MM.1S (cell line): ENCODE data around the gene CST4.
"Not testable (repeated sequence)": the region's sequence is repeated elsewhere in the genome, so short reads cannot be mapped to it uniquely, and the experiment has no call there.

Source experiments
- DNase-seq: peaks from one replicate; pipeline ENCODE4 v3.0.0-alpha.2; 2015
- H2AFZ ChIP-seq: fragments of 300-600 bp; sonication (generic); 2 replicates; pipeline ENCODE4 v1.6.0; 2016; ENCODE audit warnings: antibody characterized with exemption, low read length
- H3F3A ChIP-seq: fragments of 300-600 bp; sonication (generic); 2 replicates; pipeline ENCODE4 v1.6.1; 2016; ENCODE audit warnings: mild to moderate bottlenecking, antibody characterized with exemption, low read length, moderate library complexity, mixed read lengths; ENCODE audit not compliant: insufficient read depth
- H3K27ac ChIP-seq: fragments of 300-600 bp; sonication (generic); 2 replicates; pipeline ENCODE4 v1.5.1; 2016; ENCODE audit warnings: mild to moderate bottlenecking, low read length
- H3K27me3 ChIP-seq: fragments of 300-600 bp; sonication (generic); replicated peaks from 2 replicates; pipeline ENCODE4 v1.6.0; 2016; ENCODE audit warnings: low read length; ENCODE audit not compliant: insufficient read depth
- H3K36me3 ChIP-seq: fragments of 300-600 bp; sonication (generic); replicated peaks from 2 replicates; pipeline ENCODE4 v1.6.1; 2016; ENCODE audit warnings: mild to moderate bottlenecking, low read length, mixed read lengths; ENCODE audit not compliant: insufficient read depth
- H3K4me1 ChIP-seq: fragments of 300-600 bp; sonication (generic); 2 replicates; pipeline ENCODE4 v1.6.1; 2016; ENCODE audit warnings: low read length, mixed read lengths
- H3K4me2 ChIP-seq: fragments of 300-600 bp; sonication (generic); 2 replicates; pipeline ENCODE4 v1.6.0; 2016; ENCODE audit warnings: low read depth, low read length
- H3K4me3 ChIP-seq: fragments of 300-600 bp; sonication (generic); 2 replicates; pipeline ENCODE4 v1.5.1; 2016; ENCODE audit warnings: low read length, mixed read lengths
- H3K79me2 ChIP-seq: fragments of 300-600 bp; sonication (generic); 2 replicates; pipeline ENCODE4 v1.6.1; 2016; ENCODE audit warnings: mixed run types, low read length, mixed read lengths
- H3K9ac ChIP-seq: fragments of 300-600 bp; sonication (generic); 2 replicates; pipeline ENCODE4 v1.6.1; 2016; ENCODE audit warnings: low read length, mixed read lengths
- H3K9me2 ChIP-seq: fragments of 300-600 bp; sonication (generic); replicated peaks from 2 replicates; pipeline ENCODE4 v1.6.1; 2016; ENCODE audit warnings: mild to moderate bottlenecking, low read length, mixed read lengths; ENCODE audit not compliant: insufficient read depth
- H3K9me3 ChIP-seq: fragments of 300-600 bp; sonication (generic); replicated peaks from 2 replicates; pipeline ENCODE4 v1.6.1; 2016; ENCODE audit warnings: mild to moderate bottlenecking, low read length, mixed read lengths; ENCODE audit not compliant: insufficient read depth
- H4K20me1 ChIP-seq: fragments of 300-600 bp; sonication (generic); 2 replicates; pipeline ENCODE4 v1.6.1; 2016; ENCODE audit warnings: mild to moderate bottlenecking, low read length, moderate library complexity, mixed read lengths; ENCODE audit not compliant: insufficient read depth
- EZH2 ChIP-seq: fragments of 300-600 bp; sonication (generic); optimal IDR thresholded peaks from 2 replicates; pipeline ENCODE3; 2017; ENCODE audit warnings: low read depth, mild to moderate bottlenecking, antibody characterized with exemption, low read length, mixed read lengths
- EZH2phosphoT487 ChIP-seq: fragments of 300-600 bp; sonication (generic); IDR thresholded peaks from 2 replicates; pipeline ENCODE4 v1.6.1; 2018; ENCODE audit warnings: antibody characterized with exemption, low read length
- TF ChIP-seq, protein P1 (sequence below): fragments of 300-600 bp; sonication (generic); IDR thresholded peaks from 2 replicates; pipeline ENCODE4 v1.5.1; 2016; ENCODE audit warnings: antibody characterized with exemption, low read length, mixed read lengths

CST4 gene

DNA sequence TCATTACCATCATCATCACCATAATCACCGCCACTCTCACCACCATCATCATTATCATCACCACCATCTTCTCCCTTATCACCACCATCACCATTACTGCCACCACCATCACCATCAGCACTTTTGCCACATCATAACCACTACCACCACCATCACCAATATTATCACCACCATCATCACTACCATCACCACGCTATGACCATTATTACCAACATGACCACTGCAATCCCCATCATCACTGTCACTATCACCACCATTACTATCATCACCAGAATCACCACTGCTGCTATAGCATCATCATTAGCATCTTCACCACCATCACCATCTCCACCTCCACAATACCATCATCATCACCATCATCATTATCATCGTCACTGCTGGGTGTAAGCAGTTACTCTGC lies 36.3 kb upstream of the CST4 start:
- no peaks in the 10 kb centered on the region for H3K36me3 ChIP-seq
- H2AFZ ChIP-seq, result no peak overlapping the region

DNA sequence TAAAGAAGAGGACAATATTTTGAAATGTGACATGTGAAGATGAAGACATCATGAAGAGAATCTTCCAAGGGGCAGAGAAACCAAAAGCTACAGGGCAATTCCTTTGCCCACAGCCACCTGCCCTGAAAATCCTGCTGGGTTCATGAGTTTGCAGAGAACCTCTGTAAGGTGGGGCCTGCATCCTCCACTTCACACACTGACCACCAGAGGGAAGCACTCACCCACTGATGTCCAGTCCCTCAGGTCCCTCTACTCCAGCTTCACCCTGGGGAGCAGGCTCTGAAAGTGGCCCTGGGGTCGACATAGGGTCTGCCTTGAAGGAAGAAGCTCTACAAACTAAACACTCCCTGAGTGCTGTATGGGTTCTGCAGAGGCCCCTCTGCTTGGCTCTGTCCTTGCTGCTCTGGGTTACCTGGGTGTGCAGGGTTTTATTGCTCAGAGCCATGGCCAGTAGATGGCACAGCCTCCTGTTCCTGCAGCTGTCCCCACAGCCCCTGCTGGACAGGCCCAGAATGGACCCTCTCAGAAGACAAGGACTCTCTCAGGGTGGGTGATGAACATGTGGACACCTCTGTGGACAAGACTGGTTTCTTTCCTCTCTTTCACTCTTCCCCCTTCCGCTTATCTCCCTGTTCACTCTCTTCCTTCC lies 34.9 kb upstream of the CST4 start:
- not testable (repeated sequence) for H3K9me2 ChIP-seq, H3K4me2 ChIP-seq, H3F3A ChIP-seq, H3K4me1 ChIP-seq, H4K20me1 ChIP-seq, H3K79me2 ChIP-seq, H3K27ac ChIP-seq, H3K36me3 ChIP-seq, H3K9me3 ChIP-seq, H2AFZ ChIP-seq, DNase-seq, H3K9ac ChIP-seq, H3K27me3 ChIP-seq, H3K4me3 ChIP-seq
- TF ChIP-seq, protein P1, sequence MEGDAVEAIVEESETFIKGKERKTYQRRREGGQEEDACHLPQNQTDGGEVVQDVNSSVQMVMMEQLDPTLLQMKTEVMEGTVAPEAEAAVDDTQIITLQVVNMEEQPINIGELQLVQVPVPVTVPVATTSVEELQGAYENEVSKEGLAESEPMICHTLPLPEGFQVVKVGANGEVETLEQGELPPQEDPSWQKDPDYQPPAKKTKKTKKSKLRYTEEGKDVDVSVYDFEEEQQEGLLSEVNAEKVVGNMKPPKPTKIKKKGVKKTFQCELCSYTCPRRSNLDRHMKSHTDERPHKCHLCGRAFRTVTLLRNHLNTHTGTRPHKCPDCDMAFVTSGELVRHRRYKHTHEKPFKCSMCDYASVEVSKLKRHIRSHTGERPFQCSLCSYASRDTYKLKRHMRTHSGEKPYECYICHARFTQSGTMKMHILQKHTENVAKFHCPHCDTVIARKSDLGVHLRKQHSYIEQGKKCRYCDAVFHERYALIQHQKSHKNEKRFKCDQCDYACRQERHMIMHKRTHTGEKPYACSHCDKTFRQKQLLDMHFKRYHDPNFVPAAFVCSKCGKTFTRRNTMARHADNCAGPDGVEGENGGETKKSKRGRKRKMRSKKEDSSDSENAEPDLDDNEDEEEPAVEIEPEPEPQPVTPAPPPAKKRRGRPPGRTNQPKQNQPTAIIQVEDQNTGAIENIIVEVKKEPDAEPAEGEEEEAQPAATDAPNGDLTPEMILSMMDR, result peak; percentile 27

More for the DNA sequence above, 36.3 kb upstream of the CST4 start:
- H3K9me2 ChIP-seq, result no peaks in the 10 kb centered on the region
- no peaks in the 10 kb centered on the region for H3K27me3 ChIP-seq
- H3K4me2 ChIP-seq, result no peak overlapping the region
- no peaks in the 10 kb centered on the region for H3K79me2 ChIP-seq
- H3K4me3 ChIP-seq, result no peak overlapping the region
- H3K9ac ChIP-seq, result no peak overlapping the region
- no peaks in the 10 kb centered on the region for H3K9me3 ChIP-seq
- TF ChIP-seq EZH2 (no peak), EZH2phosphoT487 (no peak)
- TF ChIP-seq, protein P1, result no peak
- H3K27ac ChIP-seq, result no peak overlapping the region
- DNase-seq, result no peak
- H4K20me1 ChIP-seq, result no peaks in the 10 kb centered on the region
- H3F3A ChIP-seq, result no peaks in the 10 kb centered on the region
- H3K4me1 ChIP-seq, result no peaks in the 10 kb centered on the region

DNA sequence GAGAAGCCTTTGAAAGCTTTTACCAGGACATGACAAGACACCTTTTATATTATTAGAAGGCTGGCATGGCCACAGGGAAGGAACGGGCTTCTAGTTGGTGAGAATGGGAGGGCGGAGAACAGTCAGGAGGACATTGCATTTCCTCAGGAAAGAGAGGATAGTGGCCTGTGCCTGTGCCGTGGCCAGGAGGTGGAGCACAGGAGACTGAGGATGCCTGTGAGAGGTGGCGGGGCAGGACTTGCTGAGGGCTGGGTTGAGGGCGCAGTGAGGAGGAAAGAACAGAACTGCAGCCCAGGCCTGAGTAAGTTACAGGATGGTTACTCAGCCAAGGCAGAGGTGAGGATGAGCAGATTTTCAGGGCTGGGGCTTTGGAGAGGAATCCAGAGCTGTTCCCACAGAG lies 34.0 kb upstream of the CST4 start:
- H4K20me1 ChIP-seq, H3K79me2 ChIP-seq, H3F3A ChIP-seq, H3K4me2 ChIP-seq, H3K4me3 ChIP-seq, H3K27ac ChIP-seq, H3K9me3 ChIP-seq, H3K4me1 ChIP-seq, H3K9me2 ChIP-seq, H3K9ac ChIP-seq, DNase-seq, H2AFZ ChIP-seq, H3K27me3 ChIP-seq, H3K36me3 ChIP-seq: not testable (repeated sequence)

DNA sequence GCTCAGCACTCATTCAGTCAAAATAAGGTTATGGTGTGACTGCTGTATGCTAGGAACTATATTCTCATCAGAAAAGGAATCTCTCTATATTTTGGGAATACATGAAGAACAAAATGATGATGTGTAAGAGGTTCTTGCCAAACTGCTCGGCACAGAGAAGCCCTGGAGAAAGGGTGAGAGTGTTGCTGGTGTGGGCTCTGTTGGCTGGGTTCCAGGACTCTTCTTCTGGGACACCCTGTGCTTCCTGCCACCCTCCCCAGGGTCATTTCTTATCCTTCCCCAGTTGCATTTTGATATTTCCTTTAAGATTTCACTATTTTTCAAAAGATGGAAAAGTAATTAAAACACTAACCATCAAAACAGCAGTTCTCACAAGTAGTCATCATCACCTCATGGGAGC lies 33.1 kb upstream of the CST4 start:
- no peak for DNase-seq
- no peaks in the 10 kb centered on the region for H3K36me3 ChIP-seq

DNA sequence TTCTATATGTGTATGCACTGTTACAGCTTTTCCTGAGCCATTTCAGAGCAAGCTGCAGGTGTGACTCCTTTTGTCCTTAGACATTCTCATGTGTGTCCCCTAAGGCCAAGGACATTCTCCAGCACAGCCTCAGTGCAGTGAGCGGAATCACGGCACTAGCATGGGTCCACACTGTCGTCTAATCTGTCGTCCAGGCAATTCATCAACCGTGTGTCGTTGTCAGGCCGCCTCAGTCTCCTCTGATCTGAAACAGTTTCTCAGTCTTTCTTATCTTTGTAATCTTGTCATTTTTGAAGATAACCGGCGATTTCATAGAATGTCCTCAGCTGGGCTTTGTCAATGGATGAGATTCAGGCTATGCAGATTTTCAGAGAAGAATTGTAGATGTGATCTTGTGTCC lies 30.5 kb upstream of the CST4 start:
- not testable (repeated sequence) for H3K79me2 ChIP-seq, H4K20me1 ChIP-seq, H3F3A ChIP-seq, H3K9me3 ChIP-seq, H3K4me1 ChIP-seq, H3K9ac ChIP-seq, H3K36me3 ChIP-seq, DNase-seq, H3K9me2 ChIP-seq, H3K4me3 ChIP-seq, H3K27ac ChIP-seq, H3K27me3 ChIP-seq, H3K4me2 ChIP-seq, H2AFZ ChIP-seq

More for the DNA sequence above, 33.1 kb upstream of the CST4 start:
- no peaks in the 10 kb centered on the region for H3K4me1 ChIP-seq
- no peaks in the 10 kb centered on the region for H3K9me2 ChIP-seq
- H3F3A ChIP-seq, result no peaks in the 10 kb centered on the region
- H3K9ac ChIP-seq, result no peak overlapping the region
- no peaks in the 10 kb centered on the region for H3K79me2 ChIP-seq
- no peak overlapping the region for H2AFZ ChIP-seq
- no peaks in the 10 kb centered on the region for H3K9me3 ChIP-seq
- no peaks in the 10 kb centered on the region for H3K27me3 ChIP-seq
- H3K4me3 ChIP-seq, result no peak overlapping the region
- TF ChIP-seq EZH2 (no peak), EZH2phosphoT487 (no peak)
- TF ChIP-seq, protein P1, result no peak
- no peak overlapping the region for H3K27ac ChIP-seq
- no peaks in the 10 kb centered on the region for H4K20me1 ChIP-seq
- H3K4me2 ChIP-seq, result no peak overlapping the region

DNA sequence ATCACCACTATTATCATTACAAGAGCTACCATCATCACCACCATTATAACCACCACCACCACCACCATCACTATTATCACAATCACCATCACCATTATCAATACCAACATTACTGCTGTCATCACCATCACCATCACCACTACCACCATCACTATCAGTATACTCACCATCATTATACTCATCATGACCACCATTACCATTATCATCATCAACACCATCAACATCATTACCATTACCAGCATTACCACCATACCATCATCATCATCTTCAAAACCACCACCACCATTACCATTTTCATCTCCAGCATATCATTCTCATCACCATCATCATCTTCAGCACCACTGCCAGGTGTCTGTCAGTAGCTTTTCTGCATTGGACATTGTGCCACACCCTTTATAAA lies 22.9 kb upstream of the CST4 start:
- DNase-seq, H3K27ac ChIP-seq, H4K20me1 ChIP-seq, H3K4me1 ChIP-seq, H3K27me3 ChIP-seq, H3K9me2 ChIP-seq, H2AFZ ChIP-seq, H3K4me2 ChIP-seq, H3K9ac ChIP-seq, H3K9me3 ChIP-seq, H3K36me3 ChIP-seq, H3K79me2 ChIP-seq, H3K4me3 ChIP-seq, H3F3A ChIP-seq: not testable (repeated sequence)
